ENCODE data around the gene SLC24A3.

The SLC24A3 gene

DNA sequence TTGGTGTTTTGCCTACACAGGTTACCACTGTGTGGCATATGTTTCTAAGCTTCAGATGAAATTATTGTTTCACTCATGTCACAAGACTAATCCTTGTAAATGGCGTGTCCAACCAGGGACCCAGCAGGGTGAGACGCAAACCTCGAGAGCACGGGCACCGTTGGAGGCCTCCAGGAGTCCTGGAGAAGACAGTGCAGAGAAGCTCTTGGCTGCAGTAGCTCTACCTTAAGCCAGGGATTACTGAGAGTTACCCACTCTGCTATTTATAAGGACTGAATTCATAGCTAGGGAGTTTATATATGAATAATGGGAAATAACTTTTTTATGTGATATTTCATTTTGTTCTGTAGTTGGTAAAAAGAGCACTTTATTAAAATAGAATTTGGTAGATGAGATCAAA is 137.4 kb downstream of the SLC24A3 start:
- Histone ChIP-seq H3K9ac (ENCODE audit: low read depth, low read length, poor library complexity, severe bottlenecking) (no peak overlapping the region), H3K79me2 (ENCODE audit: insufficient read depth, low read length) (no peaks in the 10 kb centered on the region), H3K36me3 (ENCODE audit: insufficient read depth, low read length) (no peaks in the 10 kb centered on the region), H3K9me2 (replicated peaks; ENCODE audit: low read depth, low read length) (no peaks in the 10 kb centered on the region), H3K4me3 (ENCODE audit: low read length, poor library complexity, severe bottlenecking) (no peak overlapping the region), H2AFZ (ENCODE audit: low read length) (no peak overlapping the region), H3F3A (ENCODE audit: low read depth) (no peaks in the 10 kb centered on the region), H3K9me3 (ENCODE audit: insufficient read depth, low read depth, low read length) (no peaks in the 10 kb centered on the region), H3K4me1 (ENCODE audit: insufficient read depth, low read length, poor library complexity, severe bottlenecking) (peaks cover 9% of the 10 kb centered on the region), H4K20me1 (ENCODE audit: insufficient read depth, low read length, poor library complexity, severe bottlenecking) (no peaks in the 10 kb centered on the region), H3K27me3 (ENCODE audit: insufficient read depth, low read length, poor library complexity, severe bottlenecking) (no peaks in the 10 kb centered on the region), H3K4me2 (ENCODE audit: low read depth, low read length, poor library complexity, severe bottlenecking) (no peak overlapping the region)
- TF ChIP-seq EZH2phosphoT487 (IDR thresholded peaks at IDR 0.05; ENCODE audit: borderline replicate concordance) (no peak), CTCF (conservative IDR thresholded peaks at IDR 0.05; ENCODE audit: low read length) (no peak)

GRCh38 chr20:19351542-19351941 is 139.1 kb downstream of the SLC24A3 start:
- TF ChIP-seq EZH2phosphoT487 (IDR thresholded peaks at IDR 0.05; ENCODE audit: borderline replicate concordance) (no peak), CTCF (conservative IDR thresholded peaks at IDR 0.05; ENCODE audit: low read length) (peak; percentile 54; the same call in 1 of the 2 replicates)
- Histone ChIP-seq H3K9ac (ENCODE audit: low read depth, low read length, poor library complexity, severe bottlenecking) (no peak overlapping the region), H3K4me1 (ENCODE audit: insufficient read depth, low read length, poor library complexity, severe bottlenecking) (peaks cover 9% of the 10 kb centered on the region), H3K79me2 (ENCODE audit: insufficient read depth, low read length) (no peaks in the 10 kb centered on the region), H4K20me1 (ENCODE audit: insufficient read depth, low read length, poor library complexity, severe bottlenecking) (no peaks in the 10 kb centered on the region), H3K9me2 (replicated peaks; ENCODE audit: low read depth, low read length) (no peaks in the 10 kb centered on the region), H3K4me3 (ENCODE audit: low read length, poor library complexity, severe bottlenecking) (no peak overlapping the region), H3K9me3 (ENCODE audit: insufficient read depth, low read depth, low read length) (no peaks in the 10 kb centered on the region), H3K4me2 (ENCODE audit: low read depth, low read length, poor library complexity, severe bottlenecking) (no peak overlapping the region), H3K27me3 (ENCODE audit: insufficient read depth, low read length, poor library complexity, severe bottlenecking) (no peaks in the 10 kb centered on the region), H3K36me3 (ENCODE audit: insufficient read depth, low read length) (no peaks in the 10 kb centered on the region), H2AFZ (ENCODE audit: low read length) (no peak overlapping the region), H3F3A (ENCODE audit: low read depth) (no peaks in the 10 kb centered on the region)

- no peak overlapping the region for H2AFZ ChIP-seq (ENCODE audit: low read length)
- TF ChIP-seq CTCF (conservative IDR thresholded peaks at IDR 0.05; ENCODE audit: low read length) (no peak), EZH2phosphoT487 (IDR thresholded peaks at IDR 0.05; ENCODE audit: borderline replicate concordance) (no peak)
- H3F3A ChIP-seq (ENCODE audit: low read depth), result no peaks in the 10 kb centered on the region
- H3K4me2 ChIP-seq (ENCODE audit: low read depth, low read length, poor library complexity, severe bottlenecking), result no peak overlapping the region
- H3K27me3 ChIP-seq (ENCODE audit: insufficient read depth, low read length, poor library complexity, severe bottlenecking), result no peaks in the 10 kb centered on the region
- no peaks in the 10 kb centered on the region for H3K9me2 ChIP-seq (replicated peaks; ENCODE audit: low read depth, low read length)
- no peaks in the 10 kb centered on the region for H3K36me3 ChIP-seq (ENCODE audit: insufficient read depth, low read length)
- H3K4me3 ChIP-seq (ENCODE audit: low read length, poor library complexity, severe bottlenecking), result no peak overlapping the region
- H4K20me1 ChIP-seq (ENCODE audit: insufficient read depth, low read length, poor library complexity, severe bottlenecking), result no peaks in the 10 kb centered on the region
- no peaks in the 10 kb centered on the region for H3K79me2 ChIP-seq (ENCODE audit: insufficient read depth, low read length)
- H3K9ac ChIP-seq (ENCODE audit: low read depth, low read length, poor library complexity, severe bottlenecking), result no peak overlapping the region
- H3K4me1 ChIP-seq (ENCODE audit: insufficient read depth, low read length, poor library complexity, severe bottlenecking), result peaks cover 9% of the 10 kb centered on the region
- no peaks in the 10 kb centered on the region for H3K9me3 ChIP-seq (ENCODE audit: insufficient read depth, low read depth, low read length)
Observed at GRCh38 chr20:19354950-19355349, 142.5 kb downstream of the SLC24A3 start.
